ENCODE results near the gene OPA1.
"Not testable (repeated sequence)": the region's sequence is repeated elsewhere in the genome, so short reads cannot be mapped to it uniquely, and the experiment has no call there.

OPA1 gene

GRCh38 chr3:193606892-193607291 lies 13.9 kb downstream of the OPA1 start:
- H3K9ac ChIP-seq (ENCODE audit: low read length in 5 of 5); H3K36me3 ChIP-seq (ENCODE audit: control insufficient read depth in 5 of 5, insufficient read depth in 5 of 5, low read length in 5 of 5); H3K27ac ChIP-seq (ENCODE audit: low read depth, low read length); H3K4me3 ChIP-seq (ENCODE audit: low read depth in 1 of 5, low read length in 5 of 5); H3K9me3 ChIP-seq (ENCODE audit: control insufficient read depth in 5 of 5, low read length in 5 of 5); H3K4me1 ChIP-seq (ENCODE audit: control insufficient read depth in 5 of 5, insufficient read depth in 5 of 5, low read length in 5 of 5); H3K27me3 ChIP-seq (ENCODE audit: control insufficient read depth in 5 of 5, insufficient read depth in 4 of 5, low read length in 5 of 5): not testable (repeated sequence)

- not testable (repeated sequence) for H3K4me1 ChIP-seq (ENCODE audit: control insufficient read depth in 5 of 5, insufficient read depth in 5 of 5, low read length in 5 of 5); H3K27ac ChIP-seq (ENCODE audit: low read depth, low read length); H3K9ac ChIP-seq (ENCODE audit: low read length in 5 of 5); H3K36me3 ChIP-seq (ENCODE audit: control insufficient read depth in 5 of 5, insufficient read depth in 5 of 5, low read length in 5 of 5); H3K9me3 ChIP-seq (ENCODE audit: control insufficient read depth in 5 of 5, low read length in 5 of 5); H3K27me3 ChIP-seq (ENCODE audit: control insufficient read depth in 5 of 5, insufficient read depth in 4 of 5, low read length in 5 of 5); H3K4me3 ChIP-seq (ENCODE audit: low read depth in 1 of 5, low read length in 5 of 5)
Observed at GRCh38 chr3:193610516-193610915, 17.5 kb downstream of the OPA1 start.

- Histone ChIP-seq H3K9me3 (ENCODE audit: control insufficient read depth in 5 of 5, low read length in 5 of 5) (no peaks in the 10 kb centered on the region), H3K4me3 (ENCODE audit: low read depth in 1 of 5, low read length in 5 of 5) (no peak overlapping the region), H3K4me1 (ENCODE audit: control insufficient read depth in 5 of 5, insufficient read depth in 5 of 5, low read length in 5 of 5) (no peaks in the 10 kb centered on the region), H3K36me3 (ENCODE audit: control insufficient read depth in 5 of 5, insufficient read depth in 5 of 5, low read length in 5 of 5) (peaks cover 10 to 31% (median 28%) of the 10 kb centered on the region in 5 donors), H3K27me3 (ENCODE audit: control insufficient read depth in 5 of 5, insufficient read depth in 4 of 5, low read length in 5 of 5) (no peaks in the 10 kb centered on the region), H3K9ac (ENCODE audit: low read length in 5 of 5) (no peak overlapping the region), H3K27ac (ENCODE audit: low read depth, low read length) (no peak overlapping the region)
Observed at GRCh38 chr3:193614430-193614829, 21.4 kb downstream of the OPA1 start.

GRCh38 chr3:193617628-193618027 lies 24.6 kb downstream of the OPA1 start:
- H3K36me3 ChIP-seq (ENCODE audit: control insufficient read depth in 5 of 5, insufficient read depth in 5 of 5, low read length in 5 of 5), result peaks cover 18 to 48% (median 39%) of the 10 kb centered on the region in 5 donors
- no peaks in the 10 kb centered on the region for H3K4me1 ChIP-seq (ENCODE audit: control insufficient read depth in 5 of 5, insufficient read depth in 5 of 5, low read length in 5 of 5)
- H3K27me3 ChIP-seq (ENCODE audit: control insufficient read depth in 5 of 5, insufficient read depth in 4 of 5, low read length in 5 of 5), result no peaks in the 10 kb centered on the region

GRCh38 chr3:193620057-193620456 lies 27.0 kb downstream of the OPA1 start:
- Histone ChIP-seq H3K9me3 (ENCODE audit: control insufficient read depth in 5 of 5, low read length in 5 of 5) (no peaks in the 10 kb centered on the region), H3K4me3 (ENCODE audit: low read depth in 1 of 5, low read length in 5 of 5) (no peak overlapping the region), H3K27me3 (ENCODE audit: control insufficient read depth in 5 of 5, insufficient read depth in 4 of 5, low read length in 5 of 5) (no peaks in the 10 kb centered on the region), H3K4me1 (ENCODE audit: control insufficient read depth in 5 of 5, insufficient read depth in 5 of 5, low read length in 5 of 5) (no peaks in the 10 kb centered on the region), H3K27ac (ENCODE audit: low read depth, low read length) (no peak overlapping the region), H3K36me3 (ENCODE audit: control insufficient read depth in 5 of 5, insufficient read depth in 5 of 5, low read length in 5 of 5) (peaks cover 20 to 48% (median 39%) of the 10 kb centered on the region in 5 donors), H3K9ac (ENCODE audit: low read length in 5 of 5) (no peak overlapping the region)

More at GRCh38 chr3:193617628-193618027, 24.6 kb downstream of the OPA1 start:
- H3K27ac ChIP-seq (ENCODE audit: low read depth, low read length), result no peak overlapping the region
- no peaks in the 10 kb centered on the region for H3K9me3 ChIP-seq (ENCODE audit: control insufficient read depth in 5 of 5, low read length in 5 of 5)
- no peak overlapping the region for H3K9ac ChIP-seq (ENCODE audit: low read length in 5 of 5)
- H3K4me3 ChIP-seq (ENCODE audit: low read depth in 1 of 5, low read length in 5 of 5), result no peak overlapping the region

- H3K4me3 ChIP-seq (ENCODE audit: low read depth in 1 of 5, low read length in 5 of 5), result no peak overlapping the region
- H3K4me1 ChIP-seq (ENCODE audit: control insufficient read depth in 5 of 5, insufficient read depth in 5 of 5, low read length in 5 of 5), result no peaks in the 10 kb centered on the region
- H3K27me3 ChIP-seq (ENCODE audit: control insufficient read depth in 5 of 5, insufficient read depth in 4 of 5, low read length in 5 of 5), result no peaks in the 10 kb centered on the region
- H3K27ac ChIP-seq (ENCODE audit: low read depth, low read length), result no peak overlapping the region
- H3K36me3 ChIP-seq (ENCODE audit: control insufficient read depth in 5 of 5, insufficient read depth in 5 of 5, low read length in 5 of 5), result peaks cover 20 to 48% (median 35%) of the 10 kb centered on the region in 5 donors
- no peaks in the 10 kb centered on the region for H3K9me3 ChIP-seq (ENCODE audit: control insufficient read depth in 5 of 5, low read length in 5 of 5)
- H3K9ac ChIP-seq (ENCODE audit: low read length in 5 of 5), result no peak overlapping the region
Observed at GRCh38 chr3:193620650-193621049, 27.6 kb downstream of the OPA1 start.

- Histone ChIP-seq H3K9me3 (ENCODE audit: control insufficient read depth in 5 of 5, low read length in 5 of 5) (no peaks in the 10 kb centered on the region), H3K36me3 (ENCODE audit: control insufficient read depth in 5 of 5, insufficient read depth in 5 of 5, low read length in 5 of 5) (peaks cover 21 to 47% (median 35%) of the 10 kb centered on the region in 5 donors), H3K9ac (ENCODE audit: low read length in 5 of 5) (no peak overlapping the region), H3K4me3 (ENCODE audit: low read depth in 1 of 5, low read length in 5 of 5) (no peak overlapping the region), H3K27me3 (ENCODE audit: control insufficient read depth in 5 of 5, insufficient read depth in 4 of 5, low read length in 5 of 5) (no peaks in the 10 kb centered on the region), H3K4me1 (ENCODE audit: control insufficient read depth in 5 of 5, insufficient read depth in 5 of 5, low read length in 5 of 5) (no peaks in the 10 kb centered on the region), H3K27ac (ENCODE audit: low read depth, low read length) (no peak overlapping the region)
Observed at GRCh38 chr3:193621127-193621526, 28.1 kb downstream of the OPA1 start.

- Histone ChIP-seq H3K9ac (ENCODE audit: low read length in 5 of 5) (no peak overlapping the region), H3K27ac (ENCODE audit: low read depth, low read length) (no peak overlapping the region), H3K4me1 (ENCODE audit: control insufficient read depth in 5 of 5, insufficient read depth in 5 of 5, low read length in 5 of 5) (no peaks in the 10 kb centered on the region), H3K27me3 (ENCODE audit: control insufficient read depth in 5 of 5, insufficient read depth in 4 of 5, low read length in 5 of 5) (no peaks in the 10 kb centered on the region), H3K36me3 (ENCODE audit: control insufficient read depth in 5 of 5, insufficient read depth in 5 of 5, low read length in 5 of 5) (peaks cover 7 to 26% (median 20%) of the 10 kb centered on the region in 5 donors), H3K4me3 (ENCODE audit: low read depth in 1 of 5, low read length in 5 of 5) (no peak overlapping the region), H3K9me3 (ENCODE audit: control insufficient read depth in 5 of 5, low read length in 5 of 5) (no peaks in the 10 kb centered on the region)
Observed at GRCh38 chr3:193630005-193630404, 37.0 kb downstream of the OPA1 start.

GRCh38 chr3:193637831-193638230 lies 44.8 kb downstream of the OPA1 start:
- peaks cover 0 to 5% (median 0%) of the 10 kb centered on the region in 5 donors for H3K4me1 ChIP-seq (ENCODE audit: control insufficient read depth in 5 of 5, insufficient read depth in 5 of 5, low read length in 5 of 5)
- H3K36me3 ChIP-seq (ENCODE audit: control insufficient read depth in 5 of 5, insufficient read depth in 5 of 5, low read length in 5 of 5), result peaks cover 25 to 47% (median 36%) of the 10 kb centered on the region in 5 donors
- H3K27me3 ChIP-seq (ENCODE audit: control insufficient read depth in 5 of 5, insufficient read depth in 4 of 5, low read length in 5 of 5), result no peaks in the 10 kb centered on the region
- no peak overlapping the region for H3K9ac ChIP-seq (ENCODE audit: low read length in 5 of 5)
- no peaks in the 10 kb centered on the region for H3K9me3 ChIP-seq (ENCODE audit: control insufficient read depth in 5 of 5, low read length in 5 of 5)
- H3K27ac ChIP-seq (ENCODE audit: low read depth, low read length), result no peak overlapping the region
- H3K4me3 ChIP-seq (ENCODE audit: low read depth in 1 of 5, low read length in 5 of 5), result no peak overlapping the region

GRCh38 chr3:193638833-193639232 lies 45.8 kb downstream of the OPA1 start:
- Histone ChIP-seq H3K9ac (ENCODE audit: low read length in 5 of 5) (no peak overlapping the region), H3K4me3 (ENCODE audit: low read depth in 1 of 5, low read length in 5 of 5) (no peak overlapping the region), H3K9me3 (ENCODE audit: control insufficient read depth in 5 of 5, low read length in 5 of 5) (no peaks in the 10 kb centered on the region), H3K4me1 (ENCODE audit: control insufficient read depth in 5 of 5, insufficient read depth in 5 of 5, low read length in 5 of 5) (peaks cover 0 to 5% (median 0%) of the 10 kb centered on the region in 5 donors), H3K36me3 (ENCODE audit: control insufficient read depth in 5 of 5, insufficient read depth in 5 of 5, low read length in 5 of 5) (peaks cover 26 to 52% (median 43%) of the 10 kb centered on the region in 5 donors), H3K27me3 (ENCODE audit: control insufficient read depth in 5 of 5, insufficient read depth in 4 of 5, low read length in 5 of 5) (no peaks in the 10 kb centered on the region), H3K27ac (ENCODE audit: low read depth, low read length) (no peak overlapping the region)
